ENCODE data around the gene CERK.
"Not testable (repeated sequence)": the region's sequence is repeated elsewhere in the genome, so short reads cannot be mapped to it uniquely, and the experiment has no call there.

Gene CERK

GRCh38 chr22:46637711-46638600, 100.1 kb downstream of the CERK start:
- Histone ChIP-seq H3K4me1 (ENCODE audit: control insufficient read depth, insufficient read depth, low read length) (no peaks in the 10 kb centered on the region), H3K27me3 (ENCODE audit: control insufficient read depth, insufficient read depth, low read length) (no peaks in the 10 kb centered on the region), H3K4me3 (ENCODE audit: low read depth, low read length) (no peak overlapping the region), H3K36me3 (ENCODE audit: control insufficient read depth, insufficient read depth, low read length) (no peaks in the 10 kb centered on the region), H3K9ac (ENCODE audit: low read depth, low read length) (no peak overlapping the region), H3K9me3 (ENCODE audit: control insufficient read depth, insufficient read depth, low read length) (no peaks in the 10 kb centered on the region)

- H3K4me3 ChIP-seq (ENCODE audit: low read depth, low read length) = no peak overlapping the region
- no peaks in the 10 kb centered on the region for H3K27me3 ChIP-seq (ENCODE audit: control insufficient read depth, insufficient read depth, low read length)
- no peaks in the 10 kb centered on the region for H3K36me3 ChIP-seq (ENCODE audit: control insufficient read depth, insufficient read depth, low read length)
- H3K9me3 ChIP-seq (ENCODE audit: control insufficient read depth, insufficient read depth, low read length) = no peaks in the 10 kb centered on the region
- H3K9ac ChIP-seq (ENCODE audit: low read depth, low read length) = no peak overlapping the region
- H3K4me1 ChIP-seq (ENCODE audit: control insufficient read depth, insufficient read depth, low read length) = no peaks in the 10 kb centered on the region
Measured at GRCh38 chr22:46636221-46637002, 101.6 kb downstream of the CERK start.

- H3K4me1 ChIP-seq (ENCODE audit: control insufficient read depth, insufficient read depth, low read length) = no peaks in the 10 kb centered on the region
- H3K9ac ChIP-seq (ENCODE audit: low read depth, low read length) = no peak overlapping the region
- no peaks in the 10 kb centered on the region for H3K36me3 ChIP-seq (ENCODE audit: control insufficient read depth, insufficient read depth, low read length)
- no peaks in the 10 kb centered on the region for H3K9me3 ChIP-seq (ENCODE audit: control insufficient read depth, insufficient read depth, low read length)
- no peak overlapping the region for H3K4me3 ChIP-seq (ENCODE audit: low read depth, low read length)
- H3K27me3 ChIP-seq (ENCODE audit: control insufficient read depth, insufficient read depth, low read length) = no peaks in the 10 kb centered on the region
Measured at GRCh38 chr22:46635756-46636155, 102.3 kb downstream of the CERK start.

GRCh38 chr22:46634973-46635685, 102.9 kb downstream of the CERK start:
- not testable (repeated sequence) for H3K9me3 ChIP-seq (ENCODE audit: control insufficient read depth, insufficient read depth, low read length); H3K36me3 ChIP-seq (ENCODE audit: control insufficient read depth, insufficient read depth, low read length); H3K9ac ChIP-seq (ENCODE audit: low read depth, low read length); H3K4me3 ChIP-seq (ENCODE audit: low read depth, low read length); H3K4me1 ChIP-seq (ENCODE audit: control insufficient read depth, insufficient read depth, low read length); H3K27me3 ChIP-seq (ENCODE audit: control insufficient read depth, insufficient read depth, low read length)
